GM12878 (cell line): Measurements from ENCODE around the gene NCBP1. TPM values are rescaled to one million over a fixed set of nuclear protein-coding genes. Genes with fewer than 3 reads are reported as not detected.
"Not testable (repeated sequence)": the region's sequence is repeated elsewhere in the genome, so short reads cannot be mapped to it uniquely, and the experiment has no call there.

Experiments used
- ATAC-seq: fragments of 200-7000 bp; cut with Tn5 transposase; 3 replicates; pipeline ENCODE4 v1.9.1; 2020; ENCODE audit warnings: mild to moderate bottlenecking, moderate library complexity
- BruUV-seq: library from RNA; stranded (reverse); fragments of 400-500 nt; replicated peaks from 2 replicates; lab custom pipeline; 2021; lab: Mats Ljungman, UMichigan
- CTCF ChIA-PET: fragments of 300-600 bp; sonication (Branson Sonifier 250); formaldehyde crosslinking; extraction: SDS; loops from one replicate; lab custom pipeline; 2021; ENCODE audit warnings: inconsistent platforms; lab: Yijun Ruan, JAX
- POLR2A ChIA-PET: fragments of 350-600 bp; formaldehyde crosslinking; extraction: SDS; loops from one replicate; lab custom pipeline; 2021; ENCODE audit warnings: inconsistent platforms; lab: Charles Lee
- RAD21 ChIA-PET: fragments of 300-600 bp; sonication (Branson Sonifier 250); formaldehyde crosslinking; loops from one replicate; lab custom pipeline; 2023; ENCODE audit warnings: antibody characterized with exemption; ENCODE audit not compliant: unreplicated experiment; lab: Charles Lee
- SMC1A ChIA-PET: fragments of 300-600 bp; sonication (Branson Sonifier 250); formaldehyde crosslinking; loops from one replicate; lab custom pipeline; 2023; ENCODE audit not compliant: unreplicated experiment, uncharacterized antibody; lab: Charles Lee
- DNase-seq: peaks from one replicate; pipeline ENCODE4 v3.0.0-alpha.2; 2011; ENCODE audit warnings: low read depth, low spot score
- FAIRE-seq: peaks from 3 replicates; lab custom pipeline; 2011; peaks lifted over from hg19 to GRCh38; lab: Jason Lieb, UNC
- H2AFZ ChIP-seq: 2 replicates; pipeline ENCODE4 v1.6.0; 2011; ENCODE audit warnings: low read depth, low read length, control low read depth; ENCODE audit not compliant: control insufficient read depth
- H3K27ac ChIP-seq: 2 replicates; pipeline ENCODE4 v1.5.1; 2011; ENCODE audit warnings: control low read depth; ENCODE audit not compliant: control insufficient read depth, insufficient read depth
- H3K27me3 ChIP-seq, 2 experiments: replicated peaks in 1 of 2; 2 replicates each; pipeline versions ENCODE4 v1.6.0 to v1.6.1; 2011; ENCODE audit warnings: low read length in 1 of 2; ENCODE audit not compliant: control insufficient read depth in 2 of 2, insufficient read depth in 2 of 2
- H3K36me3 ChIP-seq, 2 experiments: 2 replicates each; pipeline ENCODE4 v1.5.1; 2011; ENCODE audit warnings: low read length in 1 of 2; ENCODE audit not compliant: control insufficient read depth in 2 of 2, insufficient read depth in 2 of 2
- H3K4me1 ChIP-seq: 2 replicates; pipeline ENCODE4 v1.6.1; 2011; ENCODE audit warnings: mild to moderate bottlenecking, low read length, moderate library complexity, mixed read lengths; ENCODE audit not compliant: control insufficient read depth, insufficient read depth
- H3K4me2 ChIP-seq: 2 replicates; pipeline ENCODE4 v1.6.0; 2011; ENCODE audit warnings: control low read depth; ENCODE audit not compliant: control insufficient read depth, insufficient read depth
- H3K4me3 ChIP-seq: fragments of 200-600 bp; sonication (generic); 2 replicates; pipeline ENCODE4 v1.5.1; 2016
- H3K79me2 ChIP-seq: 2 replicates; pipeline ENCODE4 v1.6.0; 2011; ENCODE audit warnings: low read length; ENCODE audit not compliant: control insufficient read depth, insufficient read depth
- H3K9ac ChIP-seq: 2 replicates; pipeline ENCODE4 v1.8.0; 2011; ENCODE audit warnings: low read length, control low read depth, mixed read lengths; ENCODE audit not compliant: control insufficient read depth, insufficient read depth
- H3K9me3 ChIP-seq: replicated peaks from 3 replicates; pipeline ENCODE4 v1.5.1; 2011; ENCODE audit warnings: mild to moderate bottlenecking, low read length; ENCODE audit not compliant: control insufficient read depth, insufficient read depth
- H4K20me1 ChIP-seq: 2 replicates; pipeline ENCODE4 v1.6.0; 2011; ENCODE audit not compliant: control insufficient read depth, insufficient read depth
- MTA2 ChIP-seq: fragments of 450-650 bp; IDR thresholded peaks from 2 replicates; pipeline ENCODE4 v1.6.1; 2016; ENCODE audit warnings: low read depth, mild to moderate bottlenecking, moderate library complexity
- PKNOX1 ChIP-seq: fragments of 450-650 bp; IDR thresholded peaks from 2 replicates; pipeline ENCODE4 v1.6.1; 2016; ENCODE audit warnings: mild to moderate bottlenecking
- WGBS: methylation state at CpG from one replicate; pipeline ENCODE4 v1.1.6; 2016; ENCODE audit warnings: low lambda C conversion rate; ENCODE audit not compliant: insufficient replicate concordance, insufficient coverage; ENCODE audit errors: missing lambda C conversion rate; 5-methylcytosine and 5-hydroxymethylcytosine counted together
- in situ Hi-C: fragments of 300-500 bp; cut with MboI; formaldehyde crosslinking; loops from 9 replicates; pipeline ENCODE4 v1.14.3; 2018; ENCODE audit warnings: mixed read lengths
- intact Hi-C: fragments of 100-400 bp; cut with micrococcal nuclease; formaldehyde crosslinking; loops from one replicate; pipeline ENCODE4 v1.14.2; 2022; ENCODE audit not compliant: unreplicated experiment
- polyA plus RNA-seq, 11 experiments: library from polyadenylated mRNA; depleted of rRNA in 4 of 11; unstranded in 6 of 11; stranded (reverse) in 5 of 11; fragments of >200 nt; fragmentation: Nextera tagmentation in 4 of 11; fragmentation: Illumina TruSeq in 1 of 11; extraction: Ambion mirVana in 4 of 11; extraction: Trizol in 1 of 11; gene quantifications; 1 replicate in 1 of 11; 2 replicates in 10 of 11; pipeline versions ENCODE4 v1.2.1 to v1.2.3, GENCODE V29; 2011 to 2016; ENCODE audit warnings: inconsistent platforms in 2 of 11, missing spikeins in 2 of 11, low read depth in 1 of 11
- total RNA-seq, 4 experiments: library from RNA; depleted of rRNA in 3 of 4; stranded (reverse); fragments of >200 nt in 3 of 4; fragmentation: Illumina TruSeq in 1 of 4; extraction: Trizol in 1 of 4; gene quantifications; 2 replicates each; pipeline versions ENCODE4 v1.2.1 to v1.2.3, GENCODE V29; 2013 to 2021
- TF ChIP-seq, protein P1 (sequence below): fragments of 450-650 bp; IDR thresholded peaks from 2 replicates; pipeline ENCODE4 v1.6.1; 2016; ENCODE audit warnings: mild to moderate bottlenecking

NCBP1 gene
- total and polyA plus RNA-seq, 10 of the 15 experiments (the other 5 are each of a cell fraction or from before 2014, with no cell fraction given), result 14.7 to 70.9 (median 36.0) TPM

GRCh38 chr9:97699281-97699680 lies 65.7 kb downstream of the NCBP1 start:
- H3K36me3 ChIP-seq, H3K27ac ChIP-seq, H3K27me3 ChIP-seq, DNase-seq, ATAC-seq, FAIRE-seq, H3K9ac ChIP-seq, BruUV-seq, H4K20me1 ChIP-seq, intact Hi-C loops, H3K4me3 ChIP-seq, in situ Hi-C loops, H3K9me3 ChIP-seq: not testable (repeated sequence)
- Histone ChIP-seq H3K4me1 (peaks cover 18% of the 10 kb centered on the region), H3K79me2 (peaks cover 28% of the 10 kb centered on the region), H2AFZ (peak overlapping the region; percentile 52), H3K4me2 (peak overlapping the region; percentile 38; the same call in 1 of the 2 replicates)
- WGBS, result 19% methylated on average over 12 of the region's 13 CpGs
- POLR2A ChIA-PET, result interaction anchor here (5.0 kb wide), 1 partner anchor 66 kb away, joined by 22 read pairs; the partner anchor contains the start of genes NCBP1 and TSTD2
- TF ChIP-seq, protein P1, sequence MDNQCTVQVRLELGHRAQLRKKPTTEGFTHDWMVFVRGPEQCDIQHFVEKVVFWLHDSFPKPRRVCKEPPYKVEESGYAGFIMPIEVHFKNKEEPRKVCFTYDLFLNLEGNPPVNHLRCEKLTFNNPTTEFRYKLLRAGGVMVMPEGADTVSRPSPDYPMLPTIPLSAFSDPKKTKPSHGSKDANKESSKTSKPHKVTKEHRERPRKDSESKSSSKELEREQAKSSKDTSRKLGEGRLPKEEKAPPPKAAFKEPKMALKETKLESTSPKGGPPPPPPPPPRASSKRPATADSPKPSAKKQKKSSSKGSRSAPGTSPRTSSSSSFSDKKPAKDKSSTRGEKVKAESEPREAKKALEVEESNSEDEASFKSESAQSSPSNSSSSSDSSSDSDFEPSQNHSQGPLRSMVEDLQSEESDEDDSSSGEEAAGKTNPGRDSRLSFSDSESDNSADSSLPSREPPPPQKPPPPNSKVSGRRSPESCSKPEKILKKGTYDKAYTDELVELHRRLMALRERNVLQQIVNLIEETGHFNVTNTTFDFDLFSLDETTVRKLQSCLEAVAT, result peak; percentile 43; the same call in 1 of the 2 replicates
- peak; percentile 25; the same call in 1 of the 2 replicates for TF ChIP-seq PKNOX1
- 0 out of 2 replicates have a peak, but pooled peaks have one; percentile 23 for TF ChIP-seq MTA2
- CTCF ChIA-PET, result interaction anchor here (1.0 to 1.8 kb wide), 5 partner anchors 10 to 230 kb away, joined by 3 to 8 read pairs (median 4); no protein-coding TSS in a partner anchor
- SMC1A ChIA-PET, result interaction anchor here (1.2 to 2.0 kb wide), 2 partner anchors 20 to 60 kb away, joined by 5 read pairs; no protein-coding TSS in a partner anchor
- RAD21 ChIA-PET, result interaction anchor here (1.5 kb wide), 1 partner anchor 10 kb away, joined by 3 read pairs; no protein-coding TSS in a partner anchor

DNA sequence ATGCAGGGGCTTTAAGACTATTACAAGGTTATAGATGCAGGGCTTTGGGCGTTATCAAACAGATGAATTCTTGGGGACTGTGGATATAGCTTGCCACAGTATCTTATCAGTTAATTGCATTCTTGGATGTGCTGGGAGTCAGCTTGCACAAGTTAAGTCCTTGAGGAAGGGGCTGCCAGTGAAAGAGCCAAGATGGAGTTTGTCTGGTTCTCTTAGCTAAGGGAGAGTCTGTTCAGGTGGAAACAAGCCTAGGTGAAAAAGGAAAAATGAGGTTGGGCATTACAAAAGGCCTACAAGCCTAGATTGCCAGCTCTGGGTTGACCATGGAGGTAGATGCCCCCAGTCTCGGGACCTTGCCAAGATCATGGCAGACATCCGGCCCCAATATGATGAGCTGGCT lies 66.2 kb downstream of the NCBP1 start:
- H3K79me2 ChIP-seq, result peaks cover 23% of the 10 kb centered on the region
- peak overlapping the region; percentile 40; the same call in 1 of the 2 replicates for H2AFZ ChIP-seq
- H3K4me2 ChIP-seq, result 0 out of 2 replicates have a peak overlapping the region, but pooled peaks have one; percentile 38
- H3K36me3 ChIP-seq, in situ Hi-C loops, intact Hi-C loops, H3K9me3 ChIP-seq, FAIRE-seq, H3K9ac ChIP-seq, H4K20me1 ChIP-seq, H3K27me3 ChIP-seq, H3K4me3 ChIP-seq, BruUV-seq, DNase-seq, ATAC-seq, H3K27ac ChIP-seq: not testable (repeated sequence)
- CTCF ChIA-PET, result interaction anchor here (1.0 to 1.8 kb wide), 6 partner anchors 9 to 230 kb away, joined by 3 to 8 read pairs (median 4); no protein-coding TSS in a partner anchor
- POLR2A ChIA-PET, result interaction anchor here (5.0 kb wide), 1 partner anchor 67 kb away, joined by 22 read pairs; the partner anchor contains the start of genes NCBP1 and TSTD2
- 75% methylated on average over 3 of the region's 3 CpGs for WGBS
- RAD21 ChIA-PET, result interaction anchor here (0.9 to 1.5 kb wide), 2 partner anchors 9 to 84 kb away, joined by 3 to 4 read pairs; no protein-coding TSS in a partner anchor
- peaks cover 18% of the 10 kb centered on the region for H3K4me1 ChIP-seq
- SMC1A ChIA-PET, result interaction anchor here (1.2 to 2.0 kb wide), 3 partner anchors 20 to 84 kb away, joined by 3 to 5 read pairs (median 5); no protein-coding TSS in a partner anchor
